ENCODE results near the gene ISG15.

Gene ISG15

GRCh38 chr1:1013105-1013921, at the start of gene ISG15:
Gene ISG15 (plus strand): TSS chr1:1013497. CDS start chr1:1013574, 77 bp downstream.
- DNase-seq (ENCODE audit: low read depth in 4 of 4, low spot score in 1 of 4), result peak; percentile 57 to 75 (median 66)

DNA sequence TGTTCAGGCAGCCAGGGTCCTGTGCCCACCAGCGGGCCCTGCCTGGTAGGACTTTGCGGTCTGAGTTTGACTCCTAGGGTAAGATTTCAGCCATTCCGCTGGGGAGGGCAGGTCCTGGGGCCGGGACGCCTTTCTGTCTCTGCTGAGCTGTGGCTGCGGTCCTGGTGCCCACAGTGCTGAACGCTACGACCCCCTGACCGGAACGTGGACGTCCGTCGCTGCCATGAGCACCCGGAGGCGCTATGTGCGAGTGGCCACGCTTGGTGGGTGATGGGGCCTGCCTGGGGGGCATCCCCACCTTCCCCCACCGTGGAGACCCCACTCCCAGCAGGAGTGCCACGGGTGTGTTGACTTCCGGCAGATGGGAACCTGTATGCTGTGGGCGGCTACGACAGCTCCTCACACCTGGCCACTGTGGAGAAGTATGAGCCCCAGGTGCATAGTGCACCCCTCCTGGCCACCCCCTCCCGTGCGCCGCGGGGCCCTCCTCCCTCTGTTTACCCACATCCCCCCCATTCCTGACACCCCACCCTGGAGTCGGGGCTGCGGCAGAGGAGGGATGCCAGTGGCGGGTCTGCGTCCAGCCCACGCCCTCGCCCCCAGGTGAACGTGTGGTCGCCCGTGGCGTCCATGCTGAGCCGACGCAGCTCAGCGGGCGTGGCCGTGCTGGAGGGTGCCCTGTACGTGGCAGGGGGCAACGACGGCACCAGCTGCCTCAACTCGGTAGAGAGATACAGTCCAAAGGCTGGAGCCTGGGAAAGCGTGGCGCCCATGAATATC, 49.4 kb upstream of the ISG15 start:
- no peak for DNase-seq (ENCODE audit: low read depth in 4 of 4, low spot score in 1 of 4)

GRCh38 chr1:964691-965525, 48.4 kb upstream of the ISG15 start:
- no peak for DNase-seq (ENCODE audit: low read depth in 4 of 4, low spot score in 1 of 4)

DNA sequence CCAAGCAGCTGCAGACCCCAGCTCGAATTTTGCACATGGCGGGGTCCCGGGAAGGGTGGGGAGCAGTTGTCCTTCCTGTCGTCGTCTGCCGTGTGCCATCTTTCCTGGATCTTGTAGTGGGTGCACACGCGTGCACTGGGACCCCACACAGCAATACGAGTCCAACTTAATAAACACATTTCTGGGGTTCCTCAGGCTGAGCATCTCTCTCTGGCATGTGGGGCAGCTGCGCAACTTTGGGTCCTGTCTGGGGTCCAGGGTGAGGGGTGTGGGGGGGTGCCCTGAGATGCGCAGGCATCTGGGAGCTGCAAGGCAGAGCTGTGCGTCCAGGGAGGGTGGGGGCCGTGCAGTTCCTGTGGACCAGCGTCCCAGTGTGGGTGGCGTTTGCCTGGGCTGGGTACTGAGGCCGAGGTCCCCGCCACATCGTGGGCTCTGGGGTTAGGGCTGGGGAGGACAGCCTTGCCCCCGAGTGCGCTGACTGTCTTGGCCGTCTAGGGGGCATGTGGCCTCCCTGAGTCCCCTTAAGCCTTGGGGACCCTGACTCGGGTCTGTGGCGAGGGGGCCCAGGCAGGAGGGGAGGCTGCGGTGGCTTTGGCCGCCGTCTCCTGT, 47.7 kb upstream of the ISG15 start:
- DNase-seq (ENCODE audit: low read depth in 4 of 4, low spot score in 1 of 4), result no peak

DNA sequence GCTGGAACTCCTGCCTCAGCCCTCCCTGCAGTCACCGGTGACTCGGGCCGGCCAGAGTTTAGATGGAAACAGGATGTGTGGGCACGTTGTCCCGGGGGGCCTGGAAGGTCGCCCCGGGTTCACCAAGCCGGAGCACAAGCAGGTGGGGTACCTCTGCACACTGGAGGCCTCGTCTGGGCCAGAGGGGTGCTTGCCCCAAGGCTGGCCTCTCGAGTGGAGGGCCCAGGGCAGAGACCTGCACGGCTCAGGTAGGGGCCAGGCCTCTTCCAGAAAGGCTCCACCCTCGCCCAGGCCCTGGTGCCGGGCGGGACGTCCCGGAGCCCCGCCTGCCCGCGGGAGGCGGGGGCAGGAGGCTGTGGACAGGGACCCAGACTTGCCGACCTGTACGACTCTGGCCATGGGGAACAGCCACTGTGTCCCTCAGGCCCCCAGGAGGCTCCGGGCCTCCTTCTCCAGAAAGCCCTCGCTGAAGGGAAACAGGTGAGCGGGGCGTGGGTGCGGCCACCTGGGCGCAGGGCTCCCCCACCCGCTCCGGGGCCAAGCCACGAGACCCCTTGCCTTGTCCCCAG, 47.1 kb upstream of the ISG15 start, which contains the start of gene PLEKHN1:
Gene PLEKHN1, plus strand, starts transcription at position 348 of the 569 bp plus-strand sequence. Its CDS starts 50 bp downstream, at position 398.
- no peak for DNase-seq (ENCODE audit: low read depth in 4 of 4, low spot score in 1 of 4)

GRCh38 chr1:966704-967300, 46.5 kb upstream of the ISG15 start:
- DNase-seq (ENCODE audit: low read depth in 4 of 4, low spot score in 1 of 4), result peak; percentile 68 to 83 (median 76)

DNA sequence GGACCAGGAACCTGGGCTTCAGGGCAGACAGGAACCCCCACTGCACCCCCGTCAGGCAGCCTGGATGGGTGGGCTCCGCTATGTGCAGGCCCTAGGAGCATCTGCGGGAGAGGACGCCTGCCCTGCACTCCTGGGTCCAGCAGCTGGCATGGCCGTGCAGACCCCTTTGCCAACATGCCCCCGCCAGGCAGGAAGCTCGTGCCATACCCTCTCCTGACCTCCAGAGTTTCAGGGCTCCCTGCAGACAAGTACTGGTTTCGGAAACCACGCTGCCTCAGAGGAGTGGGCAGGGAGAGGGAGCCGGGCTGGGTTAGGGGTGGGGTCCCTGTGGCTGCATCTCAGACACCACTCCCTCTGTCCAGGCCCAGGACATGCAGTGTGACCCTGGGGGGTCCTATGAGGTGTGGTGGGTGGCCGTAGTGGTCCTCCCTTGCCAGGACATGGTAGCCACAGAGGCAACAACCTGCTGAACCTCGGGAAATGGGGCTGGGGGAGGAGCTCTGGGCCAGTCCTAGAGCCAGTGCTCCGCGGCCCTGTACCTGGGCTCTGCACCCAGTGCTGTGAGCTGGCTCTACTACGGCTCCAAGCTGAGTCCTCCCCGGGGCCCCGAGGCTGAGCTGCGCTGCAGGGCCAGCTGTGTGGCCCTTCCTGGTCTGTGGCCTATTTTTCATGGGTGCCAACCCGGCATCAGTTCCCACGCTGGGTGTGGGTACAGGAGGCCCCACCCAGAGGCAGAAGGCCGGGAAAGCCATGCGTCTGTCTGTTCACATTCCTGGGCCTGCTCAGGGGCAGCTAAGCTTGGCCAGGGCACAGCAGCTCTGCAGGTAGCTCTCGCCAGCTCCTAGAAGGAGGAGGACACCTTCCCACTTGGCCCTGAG, 45.6 kb upstream of the ISG15 start:
- DNase-seq (ENCODE audit: low read depth in 4 of 4, low spot score in 1 of 4), result no peak

DNA sequence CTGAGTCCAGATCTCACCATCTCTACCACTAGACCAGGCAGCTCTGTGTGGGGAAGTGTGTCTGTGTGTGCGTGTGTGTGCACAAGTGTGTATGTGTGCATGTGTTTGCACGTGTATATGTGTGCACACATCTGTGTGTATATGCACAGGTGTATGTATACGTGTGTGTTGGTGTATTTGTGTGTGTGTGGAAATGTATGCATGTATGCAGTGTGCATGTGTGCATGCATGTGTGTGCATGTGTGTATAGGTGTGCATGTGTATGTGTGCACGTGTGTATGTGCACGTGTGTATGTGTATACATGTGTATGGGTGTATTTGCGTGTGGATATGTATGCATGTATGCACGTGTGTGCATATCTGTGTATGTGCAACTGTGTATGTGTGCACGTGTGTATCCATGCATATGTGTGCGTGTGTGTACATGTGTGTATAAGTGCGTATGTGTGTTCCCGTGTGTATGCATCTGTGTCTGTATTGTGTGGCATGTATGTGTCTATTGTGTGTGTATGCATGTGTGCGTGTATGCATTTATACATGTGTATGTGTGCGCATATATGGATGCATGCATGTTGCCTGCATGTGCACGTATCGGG, 43.9 kb upstream of the ISG15 start:
- DNase-seq (ENCODE audit: low read depth in 4 of 4, low spot score in 1 of 4), result no peak

DNA sequence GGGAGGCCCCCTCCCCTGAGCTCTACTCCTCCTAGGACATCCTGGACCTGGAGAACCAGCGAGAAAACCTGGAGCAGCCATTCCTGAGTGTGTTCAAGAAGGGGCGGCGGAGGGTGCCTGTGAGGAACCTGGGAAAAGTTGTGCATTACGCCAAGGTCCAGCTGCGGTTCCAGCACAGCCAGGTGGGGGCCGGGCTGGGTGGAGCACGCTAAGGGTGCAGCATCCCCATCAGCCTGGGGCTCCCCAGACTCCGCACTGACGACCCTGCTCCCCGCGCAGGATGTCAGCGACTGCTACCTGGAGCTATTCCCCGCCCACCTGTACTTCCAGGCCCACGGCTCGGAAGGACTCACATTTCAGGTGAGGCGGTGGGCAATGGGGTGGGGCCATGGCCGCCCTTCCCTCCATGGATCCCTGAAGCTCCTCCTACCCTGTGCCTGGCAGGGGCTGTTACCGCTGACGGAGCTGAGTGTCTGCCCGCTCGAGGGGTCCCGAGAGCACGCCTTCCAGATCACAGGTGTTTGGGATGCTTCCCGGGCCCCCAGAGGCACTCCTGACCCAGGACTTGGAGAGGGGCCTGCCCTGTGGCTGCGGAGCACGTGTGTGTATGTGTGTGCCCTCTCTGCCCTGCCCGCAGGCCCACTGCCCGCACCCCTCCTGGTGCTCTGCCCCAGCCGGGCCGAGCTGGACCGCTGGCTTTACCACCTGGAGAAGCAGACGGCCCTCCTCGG, 42.9 kb upstream of the ISG15 start:
- DNase-seq (ENCODE audit: low read depth in 4 of 4, low spot score in 1 of 4), result no peak

GRCh38 chr1:970973-971730, 42.1 kb upstream of the ISG15 start:
- DNase-seq (ENCODE audit: low read depth in 4 of 4, low spot score in 1 of 4), result no peak

DNA sequence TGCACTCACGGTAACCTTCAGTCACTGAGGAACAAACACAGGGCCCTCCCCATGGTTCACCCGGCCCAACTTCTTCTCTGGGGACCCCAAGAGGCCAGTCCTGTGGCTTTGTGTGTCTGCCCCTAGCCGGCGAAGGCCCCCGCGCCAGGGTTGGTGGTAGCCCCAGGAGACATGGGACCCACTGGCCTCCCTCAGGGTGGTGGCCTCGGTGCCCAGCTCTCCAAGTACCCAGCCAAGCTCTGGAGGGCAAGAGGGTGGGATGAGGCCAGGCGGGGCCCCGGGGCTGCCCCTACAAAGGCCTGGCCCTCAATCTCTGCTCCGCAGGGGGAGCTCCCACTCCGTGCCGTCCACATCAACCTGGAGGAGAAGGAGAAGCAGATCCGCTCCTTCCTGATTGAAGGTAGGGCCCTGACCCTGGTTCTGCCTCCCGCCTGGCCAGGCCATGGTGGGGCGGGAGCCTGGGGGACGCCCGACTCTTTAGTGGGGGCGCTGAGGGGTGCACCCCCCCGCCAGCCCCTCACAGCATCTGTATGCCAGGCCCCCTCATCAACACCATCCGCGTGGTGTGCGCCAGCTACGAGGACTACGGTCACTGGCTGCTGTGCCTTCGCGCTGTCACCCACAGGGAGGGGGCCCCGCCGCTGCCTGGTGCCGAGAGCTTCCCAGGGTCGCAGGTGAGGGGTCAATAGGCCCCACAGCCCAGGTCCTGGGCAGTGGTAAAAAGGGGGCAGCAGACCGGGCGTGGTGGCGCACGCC, 41.4 kb upstream of the ISG15 start:
- DNase-seq (ENCODE audit: low read depth in 4 of 4, low spot score in 1 of 4), result no peak

GRCh38 chr1:972726-973458, 40.4 kb upstream of the ISG15 start:
- DNase-seq (ENCODE audit: low read depth in 4 of 4, low spot score in 1 of 4), result no peak

DNA sequence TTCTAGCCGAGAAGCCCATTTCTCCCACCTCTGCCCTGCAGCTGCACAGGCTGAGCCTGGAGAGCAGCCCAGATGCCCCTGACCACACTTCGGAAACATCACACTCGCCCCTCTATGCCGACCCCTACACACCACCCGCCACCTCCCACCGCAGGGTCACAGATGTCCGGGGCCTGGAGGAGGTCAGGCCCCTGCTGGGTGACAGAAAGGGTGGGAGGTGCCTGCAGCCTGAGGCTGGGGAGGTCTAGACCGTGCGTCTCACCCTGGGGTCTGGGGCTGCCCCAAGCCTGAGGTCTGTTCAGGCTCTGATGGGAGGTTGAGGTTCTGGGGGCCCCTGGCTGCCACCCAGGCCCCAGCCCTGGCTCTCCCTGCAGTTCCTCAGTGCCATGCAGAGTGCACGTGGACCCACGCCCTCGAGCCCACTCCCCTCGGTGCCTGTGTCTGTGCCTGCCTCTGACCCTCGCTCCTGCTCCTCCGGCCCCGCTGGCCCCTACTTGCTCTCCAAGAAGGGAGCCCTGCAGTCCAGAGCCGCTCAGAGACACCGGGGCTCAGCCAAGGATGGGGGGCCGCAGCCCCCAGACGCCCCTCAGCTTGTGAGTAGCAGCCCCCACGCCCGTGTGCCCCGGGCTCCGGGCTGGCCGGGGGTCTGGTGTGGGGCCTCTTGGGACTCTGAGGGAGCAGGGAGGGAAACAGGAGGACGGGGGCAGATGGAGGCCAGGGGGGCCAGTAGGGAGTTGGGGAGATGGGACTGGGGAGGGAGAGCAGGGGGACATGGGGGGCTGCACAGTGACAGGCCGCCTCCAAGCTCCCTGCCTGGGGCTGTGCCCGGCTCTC, 39.6 kb upstream of the ISG15 start:
- no peak for DNase-seq (ENCODE audit: low read depth in 4 of 4, low spot score in 1 of 4)

GRCh38 chr1:974293-974640, 39.0 kb upstream of the ISG15 start:
- no peak for DNase-seq (ENCODE audit: low read depth in 4 of 4, low spot score in 1 of 4)

- DNase-seq (ENCODE audit: low read depth in 4 of 4, low spot score in 1 of 4), result no peak
These were observed 38.5 kb upstream of the ISG15 start for GRCh38 chr1:974687-975328.
